Peyer's patch (tissue), 4 donors: ENCODE measurements around the gene MAP3K6.

Experiments
- POLR2A ChIP-seq, 2 donors: fragments of 450-650 bp; IDR thresholded peaks; one replicate each; pipeline ENCODE4 v1.5.1; 2017; ENCODE audit warnings: antibody characterized with exemption in 2 of 2, mild to moderate bottlenecking in 2 of 2, moderate library complexity in 2 of 2
- TF ChIP-seq, protein P1 (sequence below), 6 experiments: fragments of 450-650 bp in 4 of 6; fragments of 200-600 bp in 2 of 6; sonication (generic) in 1 of 6; IDR thresholded peaks; one replicate each; pipeline ENCODE4 v1.5.1; 2017 to 2019; ENCODE audit warnings: antibody characterized with exemption in 6 of 6, mild to moderate bottlenecking in 3 of 6, moderate library complexity in 1 of 6

DNA sequence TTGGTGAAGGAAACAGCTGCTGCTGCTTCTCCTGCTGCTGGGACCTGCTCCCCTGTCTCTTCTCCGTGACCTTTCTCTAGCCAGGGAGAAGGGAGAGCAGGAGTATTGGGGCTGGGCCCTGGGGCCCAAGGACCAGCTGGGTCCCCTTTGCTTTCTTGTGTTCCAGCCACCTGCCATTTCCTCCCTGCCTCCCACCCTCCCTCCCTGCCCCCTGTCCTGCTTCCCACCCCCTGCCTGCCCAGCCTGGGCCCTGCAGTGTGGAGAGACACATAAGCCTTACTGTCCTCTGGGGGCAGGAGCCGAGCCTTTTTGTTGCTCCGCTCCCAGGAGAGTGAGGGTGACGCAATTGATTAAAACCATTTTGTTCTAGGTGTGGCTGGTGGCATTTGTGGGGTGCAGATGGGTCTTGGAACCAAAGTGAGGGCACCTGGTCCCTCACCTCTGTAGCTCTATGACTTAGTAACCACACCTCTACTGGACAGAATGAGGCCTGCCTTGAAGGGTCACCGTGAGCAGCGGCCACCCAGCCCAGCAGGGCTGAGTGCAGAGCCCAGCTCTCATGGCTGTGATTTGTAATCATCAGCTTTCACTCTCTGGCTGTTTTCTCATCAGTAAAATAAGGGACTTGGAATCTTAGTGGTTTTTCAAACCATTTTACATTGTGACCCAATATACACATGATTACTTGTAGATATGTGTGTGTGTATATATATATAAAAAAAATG is 58.7 kb downstream of the MAP3K6 start:
- TF ChIP-seq, protein P1, sequence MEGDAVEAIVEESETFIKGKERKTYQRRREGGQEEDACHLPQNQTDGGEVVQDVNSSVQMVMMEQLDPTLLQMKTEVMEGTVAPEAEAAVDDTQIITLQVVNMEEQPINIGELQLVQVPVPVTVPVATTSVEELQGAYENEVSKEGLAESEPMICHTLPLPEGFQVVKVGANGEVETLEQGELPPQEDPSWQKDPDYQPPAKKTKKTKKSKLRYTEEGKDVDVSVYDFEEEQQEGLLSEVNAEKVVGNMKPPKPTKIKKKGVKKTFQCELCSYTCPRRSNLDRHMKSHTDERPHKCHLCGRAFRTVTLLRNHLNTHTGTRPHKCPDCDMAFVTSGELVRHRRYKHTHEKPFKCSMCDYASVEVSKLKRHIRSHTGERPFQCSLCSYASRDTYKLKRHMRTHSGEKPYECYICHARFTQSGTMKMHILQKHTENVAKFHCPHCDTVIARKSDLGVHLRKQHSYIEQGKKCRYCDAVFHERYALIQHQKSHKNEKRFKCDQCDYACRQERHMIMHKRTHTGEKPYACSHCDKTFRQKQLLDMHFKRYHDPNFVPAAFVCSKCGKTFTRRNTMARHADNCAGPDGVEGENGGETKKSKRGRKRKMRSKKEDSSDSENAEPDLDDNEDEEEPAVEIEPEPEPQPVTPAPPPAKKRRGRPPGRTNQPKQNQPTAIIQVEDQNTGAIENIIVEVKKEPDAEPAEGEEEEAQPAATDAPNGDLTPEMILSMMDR (IDR thresholded peaks at IDR 0.05) = no peak
- no peak for TF ChIP-seq POLR2A (IDR thresholded peaks at IDR 0.05)
